Pulmonary artery endothelial cell (primary cell): ENCODE results near the gene NLN. TPM values are rescaled to one million over a fixed set of nuclear protein-coding genes. Genes with fewer than 3 reads are reported as not detected.
"Not testable (repeated sequence)": the region's sequence is repeated elsewhere in the genome, so short reads cannot be mapped to it uniquely, and the experiment has no call there.

Experiments used
- DNase-seq: peaks from one replicate; pipeline ENCODE4 v3.0.0-alpha.2; 2011; ENCODE audit warnings: low read depth, low spot score
- total RNA-seq: library from RNA; depleted of rRNA; stranded (reverse); fragments of >200 nt; gene quantifications from 2 replicates; pipeline ENCODE4 v1.2.3, GENCODE V29; 2014

NLN gene
- total RNA-seq, 1 donor from 2014 or later, result 46.0 TPM

- DNase-seq, result not testable (repeated sequence)
Observed at GRCh38 chr5:65732046-65732445, 10.0 kb downstream of the NLN start.

GRCh38 chr5:65734196-65734775 is 12.3 kb downstream of the NLN start:
- DNase-seq, result not testable (repeated sequence)

GRCh38 chr5:65734921-65735320 is 12.9 kb downstream of the NLN start:
- DNase-seq, result no peak

GRCh38 chr5:65736011-65736410 is 14.0 kb downstream of the NLN start:
- DNase-seq, result no peak

GRCh38 chr5:65737842-65738241 is 15.8 kb downstream of the NLN start:
- no peak for DNase-seq

- no peak for DNase-seq
Observed at GRCh38 chr5:65738305-65738704, 16.3 kb downstream of the NLN start.

- no peak for DNase-seq
Observed at GRCh38 chr5:65739162-65739561, 17.2 kb downstream of the NLN start.

GRCh38 chr5:65742565-65743231 is 20.7 kb downstream of the NLN start:
- DNase-seq, result peak; percentile 47

- DNase-seq, result no peak
Observed at GRCh38 chr5:65749221-65749844, 27.3 kb downstream of the NLN start.

- DNase-seq, result no peak
Observed at GRCh38 chr5:65749956-65750355, 28.0 kb downstream of the NLN start.

GRCh38 chr5:65750938-65751337 is 28.9 kb downstream of the NLN start:
- DNase-seq, result no peak

GRCh38 chr5:65753189-65753588 is 31.2 kb downstream of the NLN start:
- no peak for DNase-seq

- no peak for DNase-seq
Observed at GRCh38 chr5:65758546-65759144, 36.6 kb downstream of the NLN start.

- DNase-seq, result peak; percentile 66
Observed at GRCh38 chr5:65760504-65761275, 38.7 kb downstream of the NLN start.

GRCh38 chr5:65762234-65762633 is 40.2 kb downstream of the NLN start:
- DNase-seq, result no peak

- DNase-seq, result no peak
Observed at GRCh38 chr5:65765582-65765981, 43.6 kb downstream of the NLN start.

GRCh38 chr5:65766175-65766574 is 44.2 kb downstream of the NLN start:
- no peak for DNase-seq

- DNase-seq, result no peak
Observed at GRCh38 chr5:65766781-65767180, 44.8 kb downstream of the NLN start.

GRCh38 chr5:65767565-65767964 is 45.6 kb downstream of the NLN start:
- DNase-seq, result no peak

- no peak for DNase-seq
Observed at GRCh38 chr5:65768723-65769346, 46.8 kb downstream of the NLN start.

- peak; percentile 52 for DNase-seq
Observed at GRCh38 chr5:65769539-65769938, 47.5 kb downstream of the NLN start.
